Measurements from ENCODE around the gene GRID2. TPM values are rescaled to one million over a fixed set of nuclear protein-coding genes. Genes with fewer than 3 reads are reported as not detected.

The GRID2 gene
- total RNA-seq, 1 experiment from 2014 or later: 2.2 TPM

- no peak for ATAC-seq
Observed at GRCh38 chr4:93469560-93469959, 1165.8 kb downstream of the GRID2 start.

GRCh38 chr4:93475730-93476129 lies 1172.0 kb downstream of the GRID2 start:
- CTCF ChIA-PET: no interaction called here
- BruUV-seq (replicated peaks): no TSS peak
- TF ChIP-seq EZH2 (IDR thresholded peaks at IDR 0.05; ENCODE audit: low read length, unreplicated experiment) (no peak), CTCF (conservative IDR thresholded peaks at IDR 0.05; ENCODE audit: low read depth, low read length) (no peak), EZH2phosphoT487 (IDR thresholded peaks at IDR 0.05; ENCODE audit: borderline replicate concordance, low read length) (no peak)
- peak overlapping the region; percentile 62 for H3K4me2 ChIP-seq (ENCODE audit: low read length)
- peak overlapping the region; percentile 24; the same call in 1 of the 2 replicates for H3K9ac ChIP-seq (ENCODE audit: low read length)
- H4K20me1 ChIP-seq (ENCODE audit: low read length): no peaks in the 10 kb centered on the region
- intact Hi-C loops (cut with micrococcal nuclease): loop anchor here (5.0 kb wide), 1 partner anchor 158 kb away; no protein-coding TSS in a partner anchor
- peak overlapping the region; percentile 83 for H3K27ac ChIP-seq (ENCODE audit: low read length)
- H3K79me2 ChIP-seq (ENCODE audit: low read length): no peaks in the 10 kb centered on the region
- H3K36me3 ChIP-seq (ENCODE audit: low read depth, low read length): no peaks in the 10 kb centered on the region
- peaks cover 45% of the 10 kb centered on the region for H3K4me1 ChIP-seq (ENCODE audit: insufficient read depth, low read length)
- DNase-seq (peak; percentile 72), ATAC-seq (peak; percentile 67)
- H3F3A ChIP-seq (ENCODE audit: low read length, unreplicated experiment): no peaks in the 10 kb centered on the region
- no peak overlapping the region for H3K4me3 ChIP-seq (ENCODE audit: low read length)
- no peaks in the 10 kb centered on the region for H3K27me3 ChIP-seq (ENCODE audit: low read length)
- no peaks in the 10 kb centered on the region for H3K9me3 ChIP-seq (ENCODE audit: low read length)
- no peaks in the 10 kb centered on the region for H3K9me2 ChIP-seq (replicated peaks; ENCODE audit: low read length)
- POLR2A ChIA-PET (ENCODE audit: unreplicated experiment): no interaction called here
- no peak overlapping the region for H2AFZ ChIP-seq (ENCODE audit: low read length)

More at GRCh38 chr4:93469560-93469959, 1165.8 kb downstream of the GRID2 start:
- no peak overlapping the region for H3K9ac ChIP-seq (ENCODE audit: low read length)
- TF ChIP-seq EZH2phosphoT487 (IDR thresholded peaks at IDR 0.05; ENCODE audit: borderline replicate concordance, low read length): no peak
- TF ChIP-seq CTCF (conservative IDR thresholded peaks at IDR 0.05; ENCODE audit: low read depth, low read length): no peak
- no peak for TF ChIP-seq EZH2 (IDR thresholded peaks at IDR 0.05; ENCODE audit: low read length, unreplicated experiment)
- no peak overlapping the region for H3K27ac ChIP-seq (ENCODE audit: low read length)
- no peaks in the 10 kb centered on the region for H4K20me1 ChIP-seq (ENCODE audit: low read length)
- H3K4me3 ChIP-seq (ENCODE audit: low read length): no peak overlapping the region
- H3F3A ChIP-seq (ENCODE audit: low read length, unreplicated experiment): no peaks in the 10 kb centered on the region
- DNase-seq: no peak
- H3K4me1 ChIP-seq (ENCODE audit: insufficient read depth, low read length): peaks cover 3% of the 10 kb centered on the region; the same call in 1 of the 2 replicates
- H3K4me2 ChIP-seq (ENCODE audit: low read length): no peak overlapping the region
- intact Hi-C loops (cut with micrococcal nuclease): no loop called here
- H3K9me2 ChIP-seq (replicated peaks; ENCODE audit: low read length): no peaks in the 10 kb centered on the region
- H3K27me3 ChIP-seq (ENCODE audit: low read length): no peaks in the 10 kb centered on the region
- H3K9me3 ChIP-seq (ENCODE audit: low read length): no peaks in the 10 kb centered on the region
- H3K36me3 ChIP-seq (ENCODE audit: low read depth, low read length): no peaks in the 10 kb centered on the region
- no peaks in the 10 kb centered on the region for H3K79me2 ChIP-seq (ENCODE audit: low read length)
- no peak overlapping the region for H2AFZ ChIP-seq (ENCODE audit: low read length)
- ChIA-PET CTCF (no interaction called here), POLR2A (ENCODE audit: unreplicated experiment) (no interaction called here)
- no TSS peak for BruUV-seq (replicated peaks)

GRCh38 chr4:93478805-93479204 lies 1175.0 kb downstream of the GRID2 start:
- H3K4me1 ChIP-seq (ENCODE audit: insufficient read depth, low read length): peaks cover 51% of the 10 kb centered on the region
- no peak overlapping the region for H2AFZ ChIP-seq (ENCODE audit: low read length)
- ChIA-PET POLR2A (ENCODE audit: unreplicated experiment) (no interaction called here), CTCF (no interaction called here)
- no peaks in the 10 kb centered on the region for H3K9me3 ChIP-seq (ENCODE audit: low read length)
- no peak overlapping the region for H3K9ac ChIP-seq (ENCODE audit: low read length)
- ATAC-seq (peak; percentile 83), DNase-seq (peak; percentile 79)
- BruUV-seq (replicated peaks): no TSS peak
- H3K4me2 ChIP-seq (ENCODE audit: low read length): peak overlapping the region; percentile 37
- no peaks in the 10 kb centered on the region for H3K36me3 ChIP-seq (ENCODE audit: low read depth, low read length)
- H3K27me3 ChIP-seq (ENCODE audit: low read length): no peaks in the 10 kb centered on the region
- TF ChIP-seq EZH2 (IDR thresholded peaks at IDR 0.05; ENCODE audit: low read length, unreplicated experiment) (no peak), EZH2phosphoT487 (IDR thresholded peaks at IDR 0.05; ENCODE audit: borderline replicate concordance, low read length) (no peak)
- H3K27ac ChIP-seq (ENCODE audit: low read length): peak overlapping the region; percentile 39; the same call in 1 of the 2 replicates
- H3K9me2 ChIP-seq (replicated peaks; ENCODE audit: low read length): no peaks in the 10 kb centered on the region
- no peaks in the 10 kb centered on the region for H4K20me1 ChIP-seq (ENCODE audit: low read length)
- intact Hi-C loops (cut with micrococcal nuclease): loop anchor here (5.0 kb wide), 1 partner anchor 162 kb away; no protein-coding TSS in a partner anchor
- H3K4me3 ChIP-seq (ENCODE audit: low read length): no peak overlapping the region
- H3K79me2 ChIP-seq (ENCODE audit: low read length): no peaks in the 10 kb centered on the region
- H3F3A ChIP-seq (ENCODE audit: low read length, unreplicated experiment): no peaks in the 10 kb centered on the region
